Measurements from ENCODE around the gene GRIN2A. TPM values are rescaled to one million over a fixed set of nuclear protein-coding genes. Genes with fewer than 3 reads are reported as not detected.

The GRIN2A gene
- total and polyA plus RNA-seq, 2 donors (not counting 3 experiments of a cell fraction or from before 2014, with no cell fraction given): not detected

GRCh38 chr16:10114409-10114808, 67.8 kb downstream of the GRIN2A start:
- no peak overlapping the region for H2AFZ ChIP-seq (ENCODE audit: low read depth, low read length)
- BruUV-seq (replicated peaks): no TSS peak
- dilution Hi-C loops (cut with MboI; ENCODE audit: extremely low pct_ligation_motif_present, low sequenced_read_pairs): no loop called here
- no peak for FAIRE-seq
- peaks cover 2% of the 10 kb centered on the region for H3K9me3 ChIP-seq (replicated peaks; ENCODE audit: control insufficient read depth, insufficient read depth, low read length)
- no peaks in the 10 kb centered on the region for H3K4me1 ChIP-seq (ENCODE audit: control insufficient read depth, extremely low read depth, insufficient read depth, low read length)
- no peak for DNase-seq (ENCODE audit: low read depth, low spot score)
- no peak overlapping the region for H3K4me3 ChIP-seq (replicated peaks in 1 of 3; ENCODE audit: insufficient read depth in 1 of 3, low read depth in 1 of 3, low read length in 3 of 3)
- no peaks in the 10 kb centered on the region for H3K27me3 ChIP-seq (ENCODE audit: control insufficient read depth in 2 of 2, insufficient read depth in 2 of 2, low read length in 2 of 2)
- no peak overlapping the region for H3K9ac ChIP-seq (replicated peaks; ENCODE audit: extremely low read depth, insufficient read depth, low read length)
- ChIA-PET POLR2A (no interaction called here), CTCF (no interaction called here)
- TF ChIP-seq EZH2 (IDR thresholded peaks at IDR 0.05; ENCODE audit: borderline replicate concordance, low read depth, low read length, severe bottlenecking): no peak
- no peak for TF ChIP-seq FOS (IDR thresholded peaks at IDR 0.05; ENCODE audit: borderline replicate concordance, insufficient read depth, low read length)
- TF ChIP-seq MYC (IDR thresholded peaks at IDR 0.05; ENCODE audit: low read depth, low read length): no peak
- no peak for TF ChIP-seq POLR2A (IDR thresholded peaks at IDR 0.05; ENCODE audit: low read depth, low read length)
- no peak for TF ChIP-seq CTCF (IDR thresholded peaks at IDR 0.05; ENCODE audit: extremely low read depth in 1 of 2, insufficient read depth in 1 of 2, low read depth in 1 of 2, low read length in 2 of 2)
- TF ChIP-seq GATA2 (IDR thresholded peaks at IDR 0.05; ENCODE audit: insufficient read depth, insufficient read length, low read depth, low read length): no peak
- TF ChIP-seq JUN (IDR thresholded peaks at IDR 0.05; ENCODE audit: borderline replicate concordance, insufficient read depth, insufficient read length, low read depth): no peak
- TF ChIP-seq MAX (IDR thresholded peaks at IDR 0.05; ENCODE audit: insufficient read depth, insufficient read length): no peak
- TF ChIP-seq POLR2AphosphoS5 (IDR thresholded peaks at IDR 0.05; ENCODE audit: insufficient read depth, low read depth, low read length): no peak
- H3K9me1 ChIP-seq (replicated peaks; ENCODE audit: control insufficient read depth, extremely low read depth, insufficient read depth, low read length): no peaks in the 10 kb centered on the region
- H4K20me1 ChIP-seq (replicated peaks; ENCODE audit: control insufficient read depth, extremely low read depth, insufficient read depth, low read length): no peaks in the 10 kb centered on the region
- no peaks in the 10 kb centered on the region for H3K79me2 ChIP-seq (ENCODE audit: control insufficient read depth, insufficient read depth, low read length)
- H3K4me2 ChIP-seq (ENCODE audit: insufficient read depth, low read length): no peak overlapping the region
- no peak overlapping the region for H3K27ac ChIP-seq (ENCODE audit: insufficient read depth, low read depth, low read length)
- no peaks in the 10 kb centered on the region for H3K36me3 ChIP-seq (ENCODE audit: control insufficient read depth in 2 of 2, extremely low read depth in 1 of 2, insufficient read depth in 2 of 2, low read length in 2 of 2)
- intact Hi-C loops (cut with micrococcal nuclease): no loop called here
